ENCODE data around the gene MAMLD1.

The MAMLD1 gene

DNA sequence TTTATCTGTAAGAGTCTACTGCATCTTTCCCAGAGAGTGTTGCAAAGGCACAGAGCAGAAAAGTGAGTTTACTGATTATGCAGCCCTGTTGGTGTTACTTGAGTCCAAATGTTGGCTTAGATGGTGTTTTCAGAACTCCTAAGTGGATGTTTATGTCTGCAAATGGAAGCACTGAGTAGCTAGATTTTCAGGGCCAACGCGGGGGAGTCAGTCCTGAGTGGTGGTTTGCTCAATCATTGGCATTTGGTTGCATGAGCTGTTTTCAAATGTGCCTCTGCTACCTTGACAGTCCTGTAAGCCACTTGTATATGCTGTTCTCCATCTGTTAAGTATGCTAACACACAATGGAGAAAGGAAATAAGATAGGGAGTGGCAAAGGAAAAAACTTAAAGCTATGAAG is 45.4 kb downstream of the MAMLD1 start:
- TF ChIP-seq PATZ1 (CRISPR knock-in tag; IDR thresholded peaks at IDR 0.05; ENCODE audit: borderline replicate concordance) (no peak), GLIS3 (CRISPR knock-in tag; IDR thresholded peaks at IDR 0.05) (no peak), ZNF565 (CRISPR knock-in tag; conservative IDR thresholded peaks at IDR 0.05; ENCODE audit: low read depth) (no peak), CSDC2 (CRISPR knock-in tag; IDR thresholded peaks at IDR 0.05) (no peak)
- no peak for ATAC-seq

DNA sequence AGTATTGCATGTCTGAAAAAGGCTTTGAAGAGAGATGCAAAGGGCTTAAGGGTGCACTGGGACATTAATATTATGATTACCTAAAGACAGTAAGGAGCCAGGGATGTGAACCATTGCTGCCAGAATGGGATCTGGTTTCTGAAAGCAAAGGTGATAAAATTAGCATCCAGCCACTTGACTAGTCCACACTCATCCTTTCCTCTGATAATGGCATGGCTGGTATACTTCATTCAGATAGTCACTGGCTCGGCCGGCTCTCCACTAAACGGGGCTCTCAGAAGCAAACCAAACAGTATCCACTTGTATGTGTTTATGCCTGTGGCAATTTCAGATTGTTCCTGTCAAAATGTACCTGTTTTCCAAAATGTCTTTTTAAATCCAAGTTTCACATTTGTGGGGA is 46.4 kb downstream of the MAMLD1 start:
- no peak for ATAC-seq
- TF ChIP-seq CSRNP3 (CRISPR knock-in tag; IDR thresholded peaks at IDR 0.05) (no peak), CREB5 (CRISPR knock-in tag; IDR thresholded peaks at IDR 0.05; ENCODE audit: low read depth) (no peak), SNAI2 (CRISPR knock-in tag; IDR thresholded peaks at IDR 0.05) (no peak), ZC3H10 (CRISPR knock-in tag; IDR thresholded peaks at IDR 0.05) (no peak), RARB (CRISPR knock-in tag; IDR thresholded peaks at IDR 0.05) (no peak), CSDC2 (CRISPR knock-in tag; IDR thresholded peaks at IDR 0.05) (no peak), ARNTL (CRISPR knock-in tag; IDR thresholded peaks at IDR 0.05; ENCODE audit: borderline replicate concordance, low read depth) (no peak), TCF4 (CRISPR knock-in tag; IDR thresholded peaks at IDR 0.05; ENCODE audit: borderline replicate concordance) (no peak), ISL1 (CRISPR knock-in tag; IDR thresholded peaks at IDR 0.05) (no peak), ZNF565 (CRISPR knock-in tag; conservative IDR thresholded peaks at IDR 0.05; ENCODE audit: low read depth) (no peak), GLIS3 (CRISPR knock-in tag; IDR thresholded peaks at IDR 0.05) (no peak), PATZ1 (CRISPR knock-in tag; IDR thresholded peaks at IDR 0.05; ENCODE audit: borderline replicate concordance) (no peak), ZNF8 (CRISPR knock-in tag; IDR thresholded peaks at IDR 0.05) (no peak), BACH2 (CRISPR knock-in tag; IDR thresholded peaks at IDR 0.05; ENCODE audit: borderline replicate concordance) (no peak), POU6F1 (CRISPR knock-in tag; IDR thresholded peaks at IDR 0.05; ENCODE audit: borderline replicate concordance, low read depth) (no peak), ZFP30 (CRISPR knock-in tag; IDR thresholded peaks at IDR 0.05) (no peak)

GRCh38 chrX:150409964-150410363 is 46.8 kb downstream of the MAMLD1 start:
- no peak for TF ChIP-seq ZNF565 (CRISPR knock-in tag; conservative IDR thresholded peaks at IDR 0.05; ENCODE audit: low read depth)
- TF ChIP-seq CREB5 (CRISPR knock-in tag; IDR thresholded peaks at IDR 0.05; ENCODE audit: low read depth) = no peak
- ATAC-seq = no peak

GRCh38 chrX:150410513-150410912 is 47.4 kb downstream of the MAMLD1 start:
- no peak for ATAC-seq
- TF ChIP-seq SNAI2 (CRISPR knock-in tag; IDR thresholded peaks at IDR 0.05) (no peak), TOX (CRISPR knock-in tag; IDR thresholded peaks at IDR 0.05; ENCODE audit: borderline replicate concordance) (no peak), ZFP30 (CRISPR knock-in tag; IDR thresholded peaks at IDR 0.05) (no peak), TCF4 (CRISPR knock-in tag; IDR thresholded peaks at IDR 0.05; ENCODE audit: borderline replicate concordance) (no peak), PATZ1 (CRISPR knock-in tag; IDR thresholded peaks at IDR 0.05; ENCODE audit: borderline replicate concordance) (no peak), ZNF70 (CRISPR knock-in tag; IDR thresholded peaks at IDR 0.05) (no peak), CREB5 (CRISPR knock-in tag; IDR thresholded peaks at IDR 0.05; ENCODE audit: low read depth) (no peak), ISL1 (CRISPR knock-in tag; IDR thresholded peaks at IDR 0.05) (no peak), OSR1 (CRISPR knock-in tag; IDR thresholded peaks at IDR 0.05) (no peak), ZNF565 (CRISPR knock-in tag; conservative IDR thresholded peaks at IDR 0.05; ENCODE audit: low read depth) (no peak), ESRRG (CRISPR knock-in tag; IDR thresholded peaks at IDR 0.05) (no peak), ARNTL (CRISPR knock-in tag; IDR thresholded peaks at IDR 0.05; ENCODE audit: borderline replicate concordance, low read depth) (no peak), PPARA (CRISPR knock-in tag; IDR thresholded peaks at IDR 0.05; ENCODE audit: borderline replicate concordance) (no peak), ZC3H10 (CRISPR knock-in tag; IDR thresholded peaks at IDR 0.05) (no peak), ZNF8 (CRISPR knock-in tag; IDR thresholded peaks at IDR 0.05) (no peak)
